DMS53 treated with DMSO at 0.1 percent for 48 hours (cell line): Measurements from ENCODE around the gene MGAT5.

ENCODE experiments used
- DNase-seq: peaks from one replicate; lab custom pipeline; 2025; ENCODE audit not compliant: unreplicated experiment; lab: John Stamatoyannopoulos, UW

The MGAT5 gene

GRCh38 chr2:134360745-134361487 lies 107.0 kb downstream of the MGAT5 start:
- DNase-seq, result no peak

DNA sequence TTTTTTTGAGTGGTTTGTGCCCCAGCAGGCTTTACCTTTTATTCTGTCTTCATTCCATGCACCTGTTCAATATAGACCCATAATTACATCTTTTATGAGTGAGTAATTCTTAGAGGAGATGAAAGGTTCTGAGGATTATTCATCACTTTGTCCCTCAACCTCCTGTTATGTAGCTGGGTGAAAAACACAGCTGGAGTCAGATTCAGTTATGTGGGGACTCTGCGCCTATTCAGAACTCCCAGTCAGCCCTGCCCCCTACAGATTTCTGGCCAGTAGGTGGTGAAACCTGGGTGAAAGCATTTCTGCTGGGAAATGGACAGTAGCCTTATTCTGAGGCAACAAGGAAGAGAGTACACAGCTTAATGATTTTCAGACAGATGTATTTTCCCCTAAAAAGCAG lies 107.8 kb downstream of the MGAT5 start:
- no peak for DNase-seq

- no peak for DNase-seq
These were observed 108.3 kb downstream of the MGAT5 start for GRCh38 chr2:134362152-134362668.

DNA sequence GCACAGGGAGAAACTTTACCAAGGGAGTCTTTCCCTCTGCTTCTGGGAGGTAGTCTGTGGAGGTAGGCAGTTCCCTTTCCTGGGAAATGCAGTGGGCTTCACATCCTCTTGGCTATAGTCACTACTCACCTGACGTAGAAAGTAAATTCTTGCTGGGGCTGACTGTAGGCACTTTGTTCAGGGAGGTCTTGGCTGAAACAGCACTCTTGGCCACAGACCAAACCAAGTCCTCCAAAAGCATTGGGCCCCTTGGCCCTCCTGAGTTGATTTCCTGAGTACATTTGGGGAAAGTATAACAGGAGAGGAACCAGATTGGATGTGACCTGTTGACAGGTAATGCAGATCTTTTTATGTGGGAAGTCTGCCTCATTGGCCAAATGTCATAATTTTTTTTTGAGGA lies 108.9 kb downstream of the MGAT5 start:
- no peak for DNase-seq

- no peak for DNase-seq
These were observed 111.5 kb downstream of the MGAT5 start for GRCh38 chr2:134365356-134365755.

DNA sequence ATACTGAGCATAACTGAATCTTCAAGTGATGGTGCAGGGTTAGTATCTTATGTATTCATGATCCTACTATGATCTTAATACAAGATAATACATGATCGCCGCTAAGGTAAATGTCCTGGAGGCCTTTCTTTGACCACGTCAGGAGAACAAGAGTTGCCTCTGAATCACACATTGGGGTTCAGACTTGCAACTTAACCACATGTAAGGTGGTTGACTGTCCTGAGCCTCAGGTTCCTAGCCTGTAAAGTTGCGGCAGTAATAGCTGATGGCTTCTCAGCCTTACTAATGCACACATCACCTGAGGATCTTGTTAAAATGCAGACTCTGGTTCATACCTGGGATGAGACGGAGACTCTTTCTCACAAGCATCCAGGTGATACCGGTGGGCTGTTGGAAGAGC lies 112.5 kb downstream of the MGAT5 start:
- no peak for DNase-seq

DNA sequence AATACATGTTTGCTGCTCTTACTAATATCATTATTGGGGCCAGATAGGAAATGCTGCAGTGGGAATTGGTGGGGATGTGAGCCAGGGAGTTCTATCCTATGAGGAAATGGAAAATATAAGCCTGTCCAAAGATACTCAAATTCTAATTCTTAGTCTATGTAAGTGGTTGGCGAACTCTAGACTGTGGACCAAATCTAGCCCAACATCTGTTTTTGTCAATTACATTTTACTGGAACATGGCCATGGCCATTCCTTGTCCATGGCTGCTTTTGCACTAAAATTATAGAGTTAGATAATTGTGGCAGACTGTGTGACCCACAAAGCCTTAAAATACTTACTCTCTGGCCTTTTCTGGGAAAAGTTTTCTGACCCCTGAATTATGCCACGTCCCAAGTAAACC lies 113.3 kb downstream of the MGAT5 start:
- DNase-seq, result no peak

DNA sequence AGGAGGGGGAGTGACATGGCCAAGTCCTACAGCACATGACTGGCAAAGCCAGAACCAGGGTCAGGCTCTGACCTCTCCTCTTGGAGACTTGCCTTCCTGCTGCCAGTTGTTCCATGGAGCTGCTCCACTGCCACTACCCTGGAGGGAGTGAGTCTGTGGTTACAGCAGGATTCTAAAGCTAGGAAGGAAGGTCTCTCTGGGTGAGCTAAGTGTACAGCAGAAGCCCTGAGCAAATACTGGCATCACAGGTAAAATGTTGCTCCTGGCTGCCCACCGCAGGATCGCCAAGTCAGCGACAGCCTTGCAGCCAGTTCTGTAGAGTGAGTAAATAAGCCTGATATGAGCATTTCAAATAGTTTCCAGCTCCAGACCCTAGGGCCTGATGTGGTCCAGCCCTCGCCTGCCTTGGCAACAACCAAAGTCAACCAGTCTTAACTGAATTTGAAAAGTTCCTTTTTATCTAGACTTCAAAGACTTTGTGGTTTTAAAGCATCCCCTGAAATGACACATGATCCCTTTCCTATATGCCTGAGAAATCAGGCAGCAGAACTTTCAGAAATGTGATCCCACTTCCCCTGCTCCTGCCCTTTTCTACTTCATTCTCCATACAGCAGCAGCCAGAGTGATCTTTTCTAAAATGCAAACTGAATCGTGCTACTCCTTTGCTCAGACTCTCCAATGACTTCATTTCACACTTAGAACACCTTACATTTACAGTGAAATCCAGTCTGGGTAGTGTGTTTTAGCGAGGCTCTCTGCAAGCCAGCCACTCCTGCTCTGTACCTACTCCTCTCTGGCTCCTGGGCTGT lies 114.3 kb downstream of the MGAT5 start:
- DNase-seq, result no peak

DNA sequence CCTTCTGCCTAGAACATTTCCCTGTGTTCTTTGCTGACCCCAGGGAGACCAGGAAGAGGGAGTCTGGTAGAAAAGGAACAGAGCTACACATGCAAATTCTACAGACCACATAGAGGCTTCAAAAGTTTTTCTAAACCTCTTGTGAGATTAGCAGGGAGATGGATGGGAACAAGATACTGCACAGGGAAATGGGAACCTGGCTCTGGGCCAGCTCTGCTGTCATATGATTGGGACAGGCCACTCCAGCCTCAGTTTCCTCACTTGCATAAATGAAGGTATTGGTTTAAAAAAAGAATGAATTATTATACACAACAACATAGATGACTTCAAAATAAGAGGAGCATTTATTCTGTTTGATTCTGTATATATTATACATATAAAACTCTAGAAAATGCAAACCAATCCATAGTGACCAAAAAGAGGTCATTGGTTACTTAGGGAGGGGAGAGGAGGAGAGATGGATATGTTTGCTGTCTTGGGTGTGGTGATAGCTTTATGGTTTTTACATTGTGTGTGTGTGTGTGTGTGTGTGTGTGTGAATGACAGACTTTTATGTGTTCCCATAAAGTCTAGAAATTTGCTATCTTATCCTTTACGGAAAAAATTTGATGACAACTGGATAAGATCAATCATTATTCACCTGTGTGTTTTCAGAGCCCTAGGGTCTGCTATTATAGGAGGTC lies 115.5 kb downstream of the MGAT5 start:
- DNase-seq, result no peak

DNA sequence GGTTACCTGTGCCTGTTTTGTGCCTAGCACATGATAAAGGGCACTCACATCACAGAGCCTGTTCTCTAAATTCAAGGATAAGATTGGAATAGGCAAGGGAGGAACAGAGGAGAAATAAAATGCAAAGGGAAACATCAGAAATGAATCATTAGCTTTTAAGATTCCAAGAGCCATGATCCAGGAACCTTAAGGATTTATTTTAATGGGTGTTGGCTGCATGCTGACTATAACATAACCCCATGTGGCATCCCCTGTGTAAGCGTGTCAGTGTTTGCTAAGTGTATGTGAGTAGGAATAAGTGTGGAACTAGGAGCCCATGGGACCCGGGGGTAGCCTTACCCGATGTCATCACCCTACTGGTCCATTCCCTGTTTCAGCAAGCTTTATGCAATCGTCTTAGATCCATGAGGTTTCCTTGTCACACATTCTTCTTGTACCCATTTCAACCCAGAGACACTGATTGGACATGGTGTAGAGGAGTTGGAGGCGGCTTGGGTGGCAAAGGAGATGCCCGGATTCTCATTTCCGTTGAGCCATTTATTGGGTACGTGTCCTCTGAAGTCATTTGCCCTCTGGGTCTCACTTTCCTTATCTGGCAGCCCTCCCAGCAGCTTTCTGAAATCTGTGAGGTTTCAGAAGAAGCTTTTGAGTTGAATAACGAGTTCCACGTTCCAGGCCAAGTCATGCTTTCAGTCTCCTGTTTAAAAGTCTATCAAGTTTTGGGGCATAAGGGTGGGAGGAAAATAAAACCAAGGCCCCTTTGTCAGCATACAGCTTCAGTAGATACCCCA lies 117.0 kb downstream of the MGAT5 start:
- no peak for DNase-seq

GRCh38 chr2:134372141-134372540 lies 118.3 kb downstream of the MGAT5 start:
- no peak for DNase-seq

GRCh38 chr2:134372611-134373131 lies 118.8 kb downstream of the MGAT5 start:
- DNase-seq, result no peak

DNA sequence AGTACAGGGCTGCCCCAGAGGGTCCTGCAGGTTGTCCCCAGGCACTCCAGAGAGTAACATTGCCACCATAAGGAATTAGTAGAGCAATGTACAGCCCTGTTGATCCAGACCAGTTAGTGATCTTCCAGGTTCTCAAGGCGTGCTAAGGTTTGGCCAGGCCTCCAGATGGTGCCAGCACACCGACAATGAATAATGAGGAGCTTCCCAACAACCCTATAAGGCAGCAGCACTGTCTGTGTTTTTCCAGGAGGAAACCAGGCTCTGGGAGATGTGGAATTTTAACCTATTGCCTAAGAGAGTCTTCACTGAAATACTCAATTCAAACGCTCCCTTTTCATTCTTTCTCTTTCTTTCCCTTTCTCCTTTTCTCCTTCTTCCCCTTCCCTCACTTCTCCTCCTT lies 122.1 kb downstream of the MGAT5 start:
- DNase-seq, result no peak

DNA sequence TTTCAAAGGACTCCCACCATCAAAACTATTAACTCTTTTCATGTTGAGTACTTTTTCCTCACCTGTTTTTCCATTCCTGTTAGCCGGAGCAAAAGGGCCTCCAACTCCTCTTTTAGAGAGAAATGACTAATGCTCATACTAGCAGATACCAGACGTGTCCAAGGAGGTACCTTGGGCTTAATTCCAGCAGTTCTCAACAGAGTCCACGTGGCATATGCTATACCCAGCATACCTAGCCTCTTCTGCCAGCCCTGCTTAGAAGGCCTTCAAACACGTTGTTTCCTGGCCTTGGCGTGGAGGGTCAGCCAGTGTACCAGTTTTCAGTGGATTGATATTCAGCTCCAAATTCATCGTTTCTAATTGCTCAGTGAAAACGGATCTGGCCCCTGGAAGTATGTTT lies 123.9 kb downstream of the MGAT5 start:
- DNase-seq, result no peak

GRCh38 chr2:134379293-134379692 lies 125.4 kb downstream of the MGAT5 start:
- DNase-seq, result no peak

- no peak for DNase-seq
These were observed 125.8 kb downstream of the MGAT5 start for GRCh38 chr2:134379722-134380121.

GRCh38 chr2:134381141-134381540 lies 127.3 kb downstream of the MGAT5 start:
- DNase-seq, result no peak

DNA sequence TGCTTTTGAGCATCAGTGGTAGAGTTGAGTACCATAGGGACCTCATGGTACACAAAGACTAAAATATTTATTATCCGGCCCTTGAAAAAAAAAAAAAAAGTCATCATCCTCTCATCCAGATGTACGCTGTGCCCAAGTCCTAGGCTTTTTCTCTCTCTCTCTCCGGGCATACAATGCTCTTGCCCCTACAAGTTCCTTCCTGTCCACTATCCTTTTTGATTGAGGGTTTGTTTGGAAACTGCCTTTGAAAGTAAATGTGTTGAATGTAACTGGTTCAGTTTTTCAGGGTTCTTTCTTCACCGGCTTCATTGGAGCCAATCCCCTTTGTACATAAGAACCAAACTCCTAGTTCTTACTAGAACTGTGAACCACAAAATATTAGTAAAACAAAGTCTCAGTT lies 130.3 kb downstream of the MGAT5 start:
- DNase-seq, result no peak

DNA sequence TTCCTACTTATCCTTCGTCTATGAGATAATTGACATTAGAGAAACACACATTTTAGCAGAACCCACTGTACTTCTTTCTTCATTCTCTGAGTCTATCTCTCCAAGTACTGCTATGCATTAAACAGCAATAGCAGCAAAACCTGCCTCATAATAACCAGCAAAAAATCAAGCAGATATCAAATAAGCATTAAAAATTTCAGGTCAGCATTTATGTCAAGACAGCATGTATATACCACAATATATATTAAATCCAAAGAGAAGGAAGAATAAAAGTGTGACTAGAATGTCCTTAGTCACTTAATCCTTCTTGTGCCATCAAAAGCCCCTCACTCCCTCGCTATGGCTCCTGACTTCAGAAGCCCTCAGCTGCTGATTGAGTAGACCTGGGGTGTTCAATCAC lies 131.3 kb downstream of the MGAT5 start:
- DNase-seq, result no peak

DNA sequence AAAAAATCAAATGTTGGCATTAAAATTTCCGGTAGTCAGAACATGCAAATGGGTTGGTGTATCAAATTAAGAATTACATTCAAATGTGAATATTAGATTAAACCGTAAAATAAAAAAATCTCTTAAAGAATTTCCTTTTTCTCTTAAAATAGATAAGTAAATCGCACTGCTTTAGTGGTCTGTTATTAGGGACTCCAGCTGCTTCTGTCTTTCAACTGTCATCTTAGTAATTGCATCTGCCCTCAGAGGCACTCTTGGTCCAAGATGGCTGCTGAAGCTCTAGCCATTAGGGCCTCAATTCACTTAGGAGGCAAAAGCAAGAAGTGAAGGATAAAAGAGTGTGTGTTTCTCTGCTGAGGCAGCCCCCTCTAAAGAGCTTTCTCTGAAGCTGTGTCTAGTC lies 132.4 kb downstream of the MGAT5 start:
- DNase-seq, result no peak

DNA sequence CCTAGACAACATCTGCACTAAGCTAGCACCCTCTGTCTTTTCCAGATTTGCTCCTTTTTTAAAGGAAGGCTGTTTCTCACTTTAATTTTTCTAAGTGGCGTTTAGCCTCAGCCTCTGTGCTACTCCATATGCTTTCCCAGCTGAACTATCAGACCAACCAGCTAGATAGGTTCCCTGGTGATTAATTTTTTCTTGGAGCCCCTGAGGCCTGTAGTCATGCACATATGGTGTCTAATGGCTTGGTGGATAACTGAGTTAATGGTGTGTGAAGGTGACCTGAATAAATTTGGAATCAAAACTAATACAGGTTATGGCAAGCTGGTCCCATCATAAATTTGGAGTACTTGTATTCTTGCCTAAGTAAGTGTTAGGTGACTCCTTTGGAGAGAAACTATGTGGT lies 135.5 kb downstream of the MGAT5 start:
- DNase-seq, result no peak
